Measurements from ENCODE around the gene UBAP1L. TPM values are rescaled to one million over a fixed set of nuclear protein-coding genes. Genes with fewer than 3 reads are reported as not detected.

The UBAP1L gene
- total RNA-seq, 1 experiment from 2014 or later: 3.0 TPM

DNA sequence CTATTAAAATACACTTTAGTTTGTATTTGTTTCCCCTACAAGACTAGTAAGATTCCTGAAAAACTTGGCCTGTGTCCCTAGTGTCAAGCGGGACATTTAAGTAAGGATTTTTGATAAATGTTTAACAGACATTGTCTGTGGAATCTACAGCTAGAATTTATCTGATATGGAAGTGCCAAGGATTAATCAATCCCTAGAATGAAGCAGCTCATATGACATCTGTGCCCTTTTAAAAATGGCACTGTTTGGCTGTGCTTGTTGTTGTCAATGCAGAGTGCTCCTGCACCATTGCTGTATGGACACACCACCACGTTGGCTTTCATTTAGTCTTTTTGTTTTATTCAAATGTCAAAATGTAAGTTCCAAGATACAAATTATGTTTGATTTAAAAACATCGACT lies 32.9 kb upstream of the UBAP1L start:
- no peak overlapping the region for H3K23ac ChIP-seq (ENCODE audit: insufficient read length, low read depth, low read length)
- no peak overlapping the region for H2BK12ac ChIP-seq (ENCODE audit: insufficient read length, low read depth, low read length)
- DNase-seq: no peak
- H3K9me3 ChIP-seq (ENCODE audit: control insufficient read depth, low read depth, low read length): no peaks in the 10 kb centered on the region
- H3K4me1 Mint-ChIP-seq: no peaks in the 10 kb centered on the region
- no peak overlapping the region for H2BK15ac ChIP-seq (ENCODE audit: low read depth, low read length)
- no peak overlapping the region for H2BK5ac ChIP-seq (ENCODE audit: insufficient read length, low read length)
- H4K5ac ChIP-seq (ENCODE audit: insufficient read length, low read depth, low read length): no peak overlapping the region
- H3K4me1 ChIP-seq (ENCODE audit: insufficient read depth, low read length): no peaks in the 10 kb centered on the region
- H3K79me1 ChIP-seq (ENCODE audit: insufficient read depth, low read depth, low read length, poor library complexity, severe bottlenecking): no peaks in the 10 kb centered on the region
- TF ChIP-seq, protein P1, sequence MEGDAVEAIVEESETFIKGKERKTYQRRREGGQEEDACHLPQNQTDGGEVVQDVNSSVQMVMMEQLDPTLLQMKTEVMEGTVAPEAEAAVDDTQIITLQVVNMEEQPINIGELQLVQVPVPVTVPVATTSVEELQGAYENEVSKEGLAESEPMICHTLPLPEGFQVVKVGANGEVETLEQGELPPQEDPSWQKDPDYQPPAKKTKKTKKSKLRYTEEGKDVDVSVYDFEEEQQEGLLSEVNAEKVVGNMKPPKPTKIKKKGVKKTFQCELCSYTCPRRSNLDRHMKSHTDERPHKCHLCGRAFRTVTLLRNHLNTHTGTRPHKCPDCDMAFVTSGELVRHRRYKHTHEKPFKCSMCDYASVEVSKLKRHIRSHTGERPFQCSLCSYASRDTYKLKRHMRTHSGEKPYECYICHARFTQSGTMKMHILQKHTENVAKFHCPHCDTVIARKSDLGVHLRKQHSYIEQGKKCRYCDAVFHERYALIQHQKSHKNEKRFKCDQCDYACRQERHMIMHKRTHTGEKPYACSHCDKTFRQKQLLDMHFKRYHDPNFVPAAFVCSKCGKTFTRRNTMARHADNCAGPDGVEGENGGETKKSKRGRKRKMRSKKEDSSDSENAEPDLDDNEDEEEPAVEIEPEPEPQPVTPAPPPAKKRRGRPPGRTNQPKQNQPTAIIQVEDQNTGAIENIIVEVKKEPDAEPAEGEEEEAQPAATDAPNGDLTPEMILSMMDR (conservative IDR thresholded peaks at IDR 0.05): no peak
- H2BK120ac ChIP-seq (ENCODE audit: low read depth, low read length, poor library complexity, severe bottlenecking): no peak overlapping the region
- H2AK5ac ChIP-seq (ENCODE audit: insufficient read length, low read length): no peak overlapping the region
- H3K18ac ChIP-seq (ENCODE audit: insufficient read length, low read depth, low read length): no peak overlapping the region
- H4K8ac ChIP-seq (replicated peaks; ENCODE audit: insufficient read length, low read depth, low read length): no peak overlapping the region
- H2BK20ac ChIP-seq (ENCODE audit: low read depth, low read length, poor library complexity, severe bottlenecking): no peak overlapping the region
- no peaks in the 10 kb centered on the region for H3K27me3 Mint-ChIP-seq (ENCODE audit: low read depth)
- no peaks in the 10 kb centered on the region for H4K20me1 ChIP-seq (ENCODE audit: control insufficient read depth, insufficient read depth, insufficient read length)
- H3K23me2 ChIP-seq (ENCODE audit: insufficient read length, low read depth, low read length, poor library complexity, severe bottlenecking): no peaks in the 10 kb centered on the region
- no peak overlapping the region for H3K9ac ChIP-seq (ENCODE audit: extremely low read depth, insufficient read length, low read length)
- no peak overlapping the region for H2AFZ ChIP-seq (ENCODE audit: low read length)
- no peak overlapping the region for H3K4me3 Mint-ChIP-seq
- H3K36me3 Mint-ChIP-seq (ENCODE audit: insufficient read depth in 1 of 3, low read depth in 3 of 3): peaks cover 4 to 24% (median 16%) of the 10 kb centered on the region in 3 experiments; a peak in 6 of 7 replicates
- no peak overlapping the region for H4K91ac ChIP-seq (ENCODE audit: insufficient read length, low read depth, low read length)
- H3K9me3 Mint-ChIP-seq: no peaks in the 10 kb centered on the region
- H3K79me2 ChIP-seq (ENCODE audit: insufficient read depth, low read length): no peaks in the 10 kb centered on the region
- no peak overlapping the region for H3K27ac Mint-ChIP-seq
- no peak overlapping the region for H3K4ac ChIP-seq (ENCODE audit: low read depth, low read length)
- H3K27ac ChIP-seq (ENCODE audit: insufficient read length, low read depth, low read length): no peak overlapping the region
- no peak overlapping the region for H3T11ph ChIP-seq (ENCODE audit: low read length)
- H3K56ac ChIP-seq (ENCODE audit: insufficient read length, low read depth, low read length): no peak overlapping the region
- no peak overlapping the region for H3K14ac ChIP-seq (ENCODE audit: insufficient read depth, low read length)
- H3K4me2 ChIP-seq (ENCODE audit: insufficient read depth, insufficient read length, low read length): no peak overlapping the region
- no CpG with 5 or more reads among the region's 3 CpGs for WGBS (ENCODE audit: extremely low coverage, insufficient read length, low lambda C conversion rate)
- H3K27me3 ChIP-seq (ENCODE audit: insufficient read depth, low read length): no peaks in the 10 kb centered on the region

All from H9 (cell line).